IPS-15b (cell line): ENCODE results near the gene CLCN7.

Experiments used
- H3K27me3 ChIP-seq: one replicate; pipeline ENCODE4 v1.6.1; 2013; ENCODE audit warnings: low read length; ENCODE audit not compliant: control insufficient read depth, insufficient read depth
- H3K36me3 ChIP-seq: one replicate; pipeline ENCODE4 v1.6.1; 2013; ENCODE audit warnings: low read length; ENCODE audit not compliant: control insufficient read depth, insufficient read depth
- H3K4me1 ChIP-seq: one replicate; pipeline ENCODE4 v1.6.1; 2013; ENCODE audit warnings: mild to moderate bottlenecking, low read length; ENCODE audit not compliant: control insufficient read depth, insufficient read depth
- H3K4me3 ChIP-seq: one replicate; pipeline ENCODE4 v1.5.1; 2013; ENCODE audit warnings: low read depth, low read length
- H3K9ac ChIP-seq: one replicate; pipeline ENCODE4 v1.6.1; 2013; ENCODE audit warnings: low read depth, mild to moderate bottlenecking, low read length
- H3K9me3 ChIP-seq: one replicate; pipeline ENCODE4 v1.6.1; 2013; ENCODE audit warnings: mild to moderate bottlenecking, low read length; ENCODE audit not compliant: control insufficient read depth, insufficient read depth

CLCN7 gene

DNA sequence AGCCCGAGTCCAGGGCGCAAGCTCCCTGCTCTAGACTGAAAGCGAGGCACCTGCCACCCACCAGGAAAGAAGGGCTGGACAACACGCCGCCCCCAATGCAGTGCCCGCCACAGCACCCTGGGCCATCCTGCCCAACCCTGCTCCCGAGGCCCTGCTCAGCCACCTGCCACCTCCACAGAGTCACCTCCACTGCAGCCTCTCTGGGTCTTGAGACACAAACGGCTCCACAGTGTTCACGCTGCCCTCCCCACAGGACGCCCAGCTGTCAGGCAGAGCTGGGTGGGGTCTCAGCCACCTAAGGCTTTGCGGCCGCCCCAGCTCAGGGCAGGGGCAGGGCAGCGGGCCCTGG, 9.3 kb downstream of the CLCN7 start:
- H3K4me1 ChIP-seq, result no peaks in the 10 kb centered on the region
- no peak overlapping the region for H3K4me3 ChIP-seq
- no peaks in the 10 kb centered on the region for H3K27me3 ChIP-seq
- H3K9me3 ChIP-seq, result no peaks in the 10 kb centered on the region
- H3K9ac ChIP-seq, result no peak overlapping the region
- peaks cover 9% of the 10 kb centered on the region for H3K36me3 ChIP-seq

DNA sequence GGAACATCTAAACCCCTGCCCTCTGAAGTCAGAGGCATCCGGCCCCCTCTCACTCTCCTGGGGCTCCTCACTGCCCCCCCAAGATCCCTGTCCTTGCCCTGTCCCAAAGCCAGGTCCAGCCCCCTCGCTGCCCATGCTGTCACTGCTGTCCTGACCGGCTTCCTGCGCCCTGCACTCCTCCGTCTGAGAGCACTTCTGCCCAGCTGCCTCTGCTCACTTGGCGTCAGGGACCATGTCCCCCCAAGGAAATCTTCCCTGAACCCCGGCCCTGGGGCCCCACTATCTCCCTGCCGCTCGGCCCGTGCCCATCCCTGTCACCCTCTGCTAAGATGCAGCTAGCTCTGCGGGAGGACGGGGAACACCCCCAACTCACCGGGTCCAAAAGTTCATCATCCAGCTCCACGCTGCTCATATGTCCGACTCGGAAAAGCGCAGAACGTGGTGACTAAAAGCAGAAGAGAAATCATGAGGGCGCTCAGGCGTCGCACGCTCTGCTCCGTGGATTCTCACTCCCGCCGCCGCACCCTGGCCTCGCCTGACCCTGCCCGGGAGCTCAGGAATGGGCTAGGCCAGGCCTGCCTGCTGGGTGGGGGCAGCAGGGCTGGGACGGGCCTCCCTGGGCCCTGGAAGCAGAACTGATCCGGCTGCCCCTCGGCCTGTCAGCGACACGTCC, 9.8 kb downstream of the CLCN7 start:
- Histone ChIP-seq H3K27me3 (no peaks in the 10 kb centered on the region), H3K9ac (no peak overlapping the region), H3K4me3 (no peak overlapping the region)

DNA sequence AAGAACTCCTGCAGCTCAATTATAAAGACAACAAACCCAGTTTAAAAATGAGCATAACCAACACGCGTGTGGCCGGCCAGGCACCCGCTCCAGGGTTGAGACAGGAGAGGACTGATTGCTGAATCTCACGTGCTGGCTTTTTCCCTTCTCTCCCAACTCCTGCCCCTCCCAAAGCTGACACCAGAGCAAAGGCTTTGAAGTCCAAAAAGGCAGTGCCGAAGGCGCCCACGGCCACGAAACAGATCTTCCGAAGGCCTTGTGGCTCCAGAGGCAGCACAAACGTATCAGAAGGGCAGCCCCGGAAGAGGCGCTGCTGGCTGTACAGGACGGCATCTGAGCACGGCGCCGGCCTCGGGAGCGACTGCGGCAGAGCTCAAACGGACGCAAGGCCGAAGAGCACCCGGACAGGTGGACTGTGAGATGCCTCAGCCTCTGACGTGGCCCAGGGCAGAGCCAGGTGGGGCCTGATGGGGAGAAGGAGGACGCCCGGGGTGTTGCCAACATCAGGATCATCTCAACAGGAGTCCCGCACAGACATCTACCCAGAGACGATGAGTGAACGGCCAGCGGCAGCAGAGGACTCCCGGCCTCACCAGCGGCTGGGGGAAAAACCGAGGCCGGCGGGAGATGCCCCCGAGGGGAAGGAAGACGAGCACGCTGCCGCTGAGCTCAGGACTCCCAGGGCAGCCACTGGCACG, 10.5 kb downstream of the CLCN7 start:
- Histone ChIP-seq H3K9me3 (no peaks in the 10 kb centered on the region), H3K27me3 (no peaks in the 10 kb centered on the region), H3K4me1 (no peaks in the 10 kb centered on the region), H3K4me3 (no peak overlapping the region), H3K9ac (no peak overlapping the region), H3K36me3 (peaks cover 9% of the 10 kb centered on the region)

More for the DNA sequence above, 9.8 kb downstream of the CLCN7 start:
- no peaks in the 10 kb centered on the region for H3K4me1 ChIP-seq
- H3K36me3 ChIP-seq, result peaks cover 9% of the 10 kb centered on the region
- no peaks in the 10 kb centered on the region for H3K9me3 ChIP-seq

DNA sequence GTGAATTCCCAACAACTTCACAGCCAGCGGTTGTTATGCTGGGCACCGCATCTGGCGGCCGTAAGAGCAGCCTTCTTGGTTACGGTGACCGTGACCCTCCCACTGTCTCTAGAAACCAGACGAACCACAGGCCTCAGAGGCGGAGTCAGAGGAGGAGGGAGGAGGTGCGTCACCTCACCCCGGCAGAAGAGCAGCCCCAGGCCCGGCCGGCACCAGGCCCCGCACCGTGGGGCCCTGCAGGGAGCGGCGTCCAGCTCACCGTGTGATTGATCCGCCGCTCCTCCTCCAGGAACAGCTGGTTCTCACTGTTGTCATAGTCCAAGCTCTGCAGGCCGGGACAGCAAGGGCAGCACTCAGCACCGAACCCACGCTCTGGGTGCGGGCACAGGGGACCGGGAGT, 13.7 kb downstream of the CLCN7 start:
- no peaks in the 10 kb centered on the region for H3K27me3 ChIP-seq

DNA sequence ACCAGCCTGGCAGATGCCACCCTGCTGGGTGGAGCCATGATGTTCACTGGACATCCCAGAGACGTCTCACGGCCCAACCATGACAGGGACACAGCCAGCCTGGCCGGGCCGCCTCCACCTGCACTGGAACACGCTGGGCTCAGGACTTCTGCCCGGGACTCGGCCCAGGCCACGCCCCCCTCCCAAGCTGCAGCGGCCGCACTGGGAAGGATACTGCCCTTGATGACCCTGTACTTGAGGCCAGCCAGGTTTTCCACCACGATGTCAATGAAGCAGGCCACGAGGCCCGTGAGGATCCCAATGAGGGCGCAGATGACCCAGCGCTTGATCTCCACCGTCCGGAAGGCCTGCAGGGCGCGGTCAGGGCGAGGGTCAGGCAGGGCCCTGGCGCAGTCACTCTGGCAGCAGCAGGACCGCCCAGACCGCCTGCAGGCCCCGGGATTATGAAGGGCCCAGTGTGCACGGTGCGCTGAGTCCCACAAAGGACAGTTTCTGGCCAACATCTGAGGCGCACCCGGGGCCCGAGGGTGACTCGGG, 14.2 kb downstream of the CLCN7 start:
- H3K27me3 ChIP-seq, result no peaks in the 10 kb centered on the region
- H3K36me3 ChIP-seq, result peaks cover 28% of the 10 kb centered on the region
- H3K9me3 ChIP-seq, result no peaks in the 10 kb centered on the region
- H3K4me3 ChIP-seq, result no peak overlapping the region
- H3K4me1 ChIP-seq, result no peaks in the 10 kb centered on the region
- no peak overlapping the region for H3K9ac ChIP-seq

More for the DNA sequence above, 13.7 kb downstream of the CLCN7 start:
- H3K36me3 ChIP-seq, result peaks cover 24% of the 10 kb centered on the region
- no peaks in the 10 kb centered on the region for H3K4me1 ChIP-seq
- no peaks in the 10 kb centered on the region for H3K9me3 ChIP-seq
- no peak overlapping the region for H3K4me3 ChIP-seq
- no peak overlapping the region for H3K9ac ChIP-seq

DNA sequence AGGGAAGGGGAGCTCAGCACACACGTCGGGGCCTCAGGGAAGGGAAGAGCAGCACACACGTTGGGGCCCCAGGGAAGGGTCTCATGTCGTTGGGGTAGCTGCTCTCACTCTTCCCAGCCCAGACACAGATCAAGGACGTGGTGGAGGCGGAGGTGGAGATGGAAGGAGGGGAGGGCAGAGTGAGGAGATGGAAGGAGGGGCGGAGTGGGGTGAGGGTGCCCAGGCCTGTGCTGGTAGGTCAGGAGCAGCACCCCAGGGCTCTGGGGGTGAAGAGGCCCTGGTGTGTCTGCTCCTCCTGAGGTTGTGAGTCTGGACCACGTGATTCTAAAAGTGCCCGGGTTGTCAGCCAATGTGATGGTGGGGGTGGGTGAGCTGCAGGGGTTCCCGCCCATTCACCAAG, 14.9 kb downstream of the CLCN7 start:
- Histone ChIP-seq H3K36me3 (peaks cover 35% of the 10 kb centered on the region), H3K9ac (no peak overlapping the region), H3K9me3 (no peaks in the 10 kb centered on the region), H3K4me1 (no peaks in the 10 kb centered on the region), H3K4me3 (no peak overlapping the region), H3K27me3 (no peaks in the 10 kb centered on the region)

DNA sequence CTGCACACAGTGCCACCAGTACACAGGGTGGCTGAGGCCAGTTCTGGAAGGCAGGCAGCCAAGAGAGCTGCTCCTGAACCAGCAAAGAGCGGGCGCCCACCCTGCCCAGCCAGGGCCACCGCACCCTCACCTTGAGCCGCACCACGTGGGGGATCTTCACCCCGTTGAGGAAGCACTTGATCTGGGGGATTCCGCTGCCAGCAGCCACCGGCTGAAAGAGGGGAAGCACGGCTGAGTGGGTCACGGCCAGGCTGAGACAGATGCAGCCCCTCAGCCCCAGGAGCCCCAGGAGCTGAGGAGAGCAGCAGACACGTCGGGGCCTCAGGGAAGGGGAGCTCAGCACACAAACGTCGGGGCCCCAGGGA, 15.9 kb downstream of the CLCN7 start:
- H3K9me3 ChIP-seq, result no peaks in the 10 kb centered on the region
- no peak overlapping the region for H3K9ac ChIP-seq
- peaks cover 37% of the 10 kb centered on the region for H3K36me3 ChIP-seq
- H3K4me1 ChIP-seq, result no peaks in the 10 kb centered on the region
- no peak overlapping the region for H3K4me3 ChIP-seq
- H3K27me3 ChIP-seq, result no peaks in the 10 kb centered on the region

DNA sequence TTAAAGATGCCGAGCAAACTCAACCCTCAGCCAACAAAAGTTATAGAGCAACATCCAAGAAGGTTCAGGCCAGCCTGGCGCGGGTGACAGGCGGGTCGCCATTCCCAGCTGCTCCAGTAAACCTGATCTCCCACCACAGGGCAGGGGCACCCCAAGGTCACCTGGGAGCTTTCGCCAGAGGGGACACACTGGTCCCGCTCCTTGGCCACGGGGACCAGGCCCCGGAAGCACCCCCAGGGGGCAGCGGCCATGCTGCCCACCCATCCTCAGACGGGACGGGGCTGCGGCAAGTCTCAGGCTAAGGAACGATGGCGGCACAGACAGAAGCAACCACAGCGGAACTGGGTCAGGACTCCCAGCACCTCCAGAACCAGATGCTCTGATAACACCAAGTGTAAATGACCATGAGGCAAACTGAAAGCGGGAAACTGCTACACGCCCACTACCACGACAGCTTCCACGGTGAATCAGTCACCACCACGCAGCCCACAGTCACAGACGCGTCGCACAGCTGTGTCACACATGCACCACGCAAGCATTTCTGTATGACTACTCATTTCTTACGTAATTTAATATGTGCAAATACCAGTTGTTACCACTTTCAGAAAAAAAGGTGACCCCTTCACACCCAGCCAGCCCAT, 16.4 kb downstream of the CLCN7 start:
- peaks cover 40% of the 10 kb centered on the region for H3K36me3 ChIP-seq
- no peaks in the 10 kb centered on the region for H3K4me1 ChIP-seq
- no peak overlapping the region for H3K4me3 ChIP-seq
- H3K9me3 ChIP-seq, result no peaks in the 10 kb centered on the region
- H3K9ac ChIP-seq, result no peak overlapping the region
- no peaks in the 10 kb centered on the region for H3K27me3 ChIP-seq

DNA sequence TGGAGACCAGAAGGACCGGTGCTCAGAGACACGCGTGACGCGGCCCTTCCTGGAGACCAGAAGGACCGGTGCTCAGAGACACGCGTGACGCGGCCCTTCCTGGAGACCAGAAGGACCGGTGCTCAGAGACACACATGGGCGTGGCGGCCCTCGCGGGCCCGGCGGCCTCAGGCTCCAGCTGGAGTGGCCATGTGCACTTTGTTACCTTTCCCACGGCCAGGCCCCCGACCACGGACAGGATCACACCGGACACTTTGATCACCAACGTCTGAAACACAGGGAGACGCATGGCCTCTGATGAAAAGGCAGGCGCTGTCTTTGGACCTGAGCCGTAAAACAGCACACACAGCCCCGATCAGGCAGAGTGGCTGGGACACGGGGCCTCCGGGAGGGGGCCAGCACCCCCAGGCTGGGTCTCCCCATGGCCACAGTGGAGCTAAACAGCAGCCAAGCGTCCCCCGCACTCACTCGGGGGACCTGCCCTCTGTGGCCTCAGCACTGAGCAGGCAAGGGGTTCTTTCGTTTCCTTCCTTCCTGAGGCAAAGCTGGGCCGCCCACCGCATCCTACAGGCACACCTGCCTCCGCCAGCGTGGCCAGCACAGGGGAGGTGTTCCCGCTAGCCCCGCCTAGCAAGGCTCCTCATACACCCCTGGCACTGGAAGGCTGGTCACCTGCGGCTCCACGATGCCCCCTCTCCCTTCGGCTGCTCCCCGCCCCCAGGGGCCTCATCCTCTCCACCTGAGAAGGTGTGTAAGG, 17.2 kb downstream of the CLCN7 start:
- Histone ChIP-seq H3K9ac (no peak overlapping the region), H3K4me3 (no peak overlapping the region), H3K36me3 (peaks cover 43% of the 10 kb centered on the region), H3K4me1 (no peaks in the 10 kb centered on the region), H3K9me3 (no peaks in the 10 kb centered on the region), H3K27me3 (no peaks in the 10 kb centered on the region)

DNA sequence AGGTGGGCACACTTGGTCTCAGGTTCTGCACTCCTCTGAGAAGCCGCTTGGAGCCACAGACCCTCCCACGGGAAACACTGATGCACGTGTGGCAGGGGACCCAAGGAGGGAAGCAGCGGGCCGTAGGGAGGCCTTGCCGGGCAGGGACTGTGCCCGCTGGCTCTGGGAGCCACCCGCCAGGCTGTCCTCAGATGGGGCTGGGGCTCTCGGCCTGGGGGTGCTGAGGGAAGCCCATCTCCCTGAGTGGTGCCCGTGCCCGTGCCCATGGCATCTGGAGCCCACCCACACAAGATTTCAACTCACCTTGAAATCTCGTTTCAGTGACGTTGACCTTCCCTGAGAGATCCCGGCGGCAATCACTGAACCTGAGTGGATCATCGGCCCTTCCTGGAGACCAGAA, 17.9 kb downstream of the CLCN7 start:
- Histone ChIP-seq H3K9me3 (no peaks in the 10 kb centered on the region), H3K4me3 (no peak overlapping the region), H3K36me3 (peaks cover 50% of the 10 kb centered on the region), H3K9ac (no peak overlapping the region), H3K4me1 (no peaks in the 10 kb centered on the region), H3K27me3 (no peaks in the 10 kb centered on the region)

DNA sequence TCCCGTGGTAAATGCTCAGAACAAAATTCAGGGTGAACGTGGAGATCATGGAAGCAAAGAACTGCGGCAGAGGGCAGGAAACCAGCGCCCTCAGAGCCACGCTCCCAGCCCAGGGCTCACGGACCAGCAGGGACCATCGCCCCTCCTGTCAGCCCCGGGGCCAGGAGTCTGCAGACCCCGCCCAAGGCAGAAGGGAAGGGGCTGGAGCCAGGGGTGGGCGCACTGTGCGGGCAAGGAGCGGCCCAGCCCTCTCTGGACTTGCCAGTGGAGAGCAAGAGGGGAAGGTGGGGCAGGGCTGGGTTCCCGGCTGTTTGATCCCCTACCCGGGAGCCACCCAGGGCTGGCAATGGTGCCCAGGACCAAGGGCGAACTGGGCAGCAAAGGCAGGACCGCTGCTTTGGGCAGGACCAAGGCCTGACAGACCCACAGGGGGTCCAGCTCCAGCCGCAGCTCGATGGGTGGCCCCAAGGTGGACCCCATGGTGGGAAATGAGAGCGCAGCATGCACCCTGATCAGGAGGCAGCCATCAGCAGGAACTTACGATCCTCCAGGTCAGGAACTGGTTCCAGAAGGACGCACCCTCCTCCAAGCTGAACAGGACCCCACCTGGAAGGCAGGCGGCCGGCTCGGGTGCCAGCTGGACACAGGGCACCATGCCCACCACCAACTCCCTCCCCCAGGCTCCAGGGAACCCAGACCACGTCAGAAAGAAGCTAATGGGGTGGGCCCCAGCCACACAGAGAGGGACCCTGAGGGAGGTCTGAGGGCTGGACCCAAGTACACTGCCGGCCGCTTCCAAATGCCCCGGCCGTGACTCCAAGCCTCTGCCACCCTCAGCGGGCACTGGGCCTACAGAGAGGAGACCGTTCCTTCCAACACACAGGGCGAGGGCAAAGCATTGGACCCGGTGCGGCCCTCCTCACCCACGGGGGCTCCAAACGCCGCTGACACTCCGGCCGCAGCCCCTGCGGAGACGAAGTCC, 19.3 kb downstream of the CLCN7 start:
- H3K36me3 ChIP-seq, result peaks cover 51% of the 10 kb centered on the region

More for the DNA sequence above, 19.3 kb downstream of the CLCN7 start:
- no peaks in the 10 kb centered on the region for H3K27me3 ChIP-seq
- no peak overlapping the region for H3K4me3 ChIP-seq
- no peaks in the 10 kb centered on the region for H3K9me3 ChIP-seq
- H3K4me1 ChIP-seq, result no peaks in the 10 kb centered on the region
- no peak overlapping the region for H3K9ac ChIP-seq
